IMR-90 (cell line): ENCODE data around the gene OR52K1. TPM values are rescaled to one million over a fixed set of nuclear protein-coding genes. Genes with fewer than 3 reads are reported as not detected.

Experiments used
- ATAC-seq: fragments of 200-7000 bp; cut with Tn5 transposase; 2 replicates; pipeline ENCODE4 v1.9.1; 2020; ENCODE audit warnings: low read depth, mild to moderate bottlenecking, moderate library complexity
- BruUV-seq: library from RNA; stranded (reverse); fragments of 400-500 nt; replicated peaks from 2 replicates; lab custom pipeline; 2021; lab: Mats Ljungman, UMichigan
- CTCF ChIA-PET: fragments of 300-600 bp; formaldehyde crosslinking; extraction: SDS; loops from one replicate; lab custom pipeline; 2021; ENCODE audit warnings: antibody characterized with exemption; lab: Yijun Ruan, JAX
- POLR2A ChIA-PET: fragments of 300-600 bp; sonication (Branson Sonifier 250); formaldehyde crosslinking; loops from one replicate; lab custom pipeline; 2022; ENCODE audit warnings: antibody characterized with exemption; ENCODE audit not compliant: unreplicated experiment; lab: Charles Lee
- DNase-seq: peaks from one replicate; pipeline ENCODE4 v3.0.0; 2013
- H2AFZ ChIP-seq: replicated peaks from 2 replicates; pipeline ENCODE3; 2013; ENCODE audit warnings: low read length, mild to moderate bottlenecking; ENCODE audit not compliant: poor library complexity
- H2AK5ac ChIP-seq: 2 replicates; pipeline ENCODE4 v1.6.1; 2013; ENCODE audit warnings: low read depth, low read length, inconsistent platforms
- H2AK9ac ChIP-seq: replicated peaks from 2 replicates; pipeline ENCODE3; 2013; ENCODE audit warnings: mild to moderate bottlenecking, low read depth, low read length, moderate library complexity; ENCODE audit not compliant: poor library complexity
- H2BK120ac ChIP-seq: 2 replicates; pipeline ENCODE4 v1.6.1; 2013; ENCODE audit warnings: low read depth, low read length, inconsistent platforms
- H2BK15ac ChIP-seq: 3 replicates; pipeline ENCODE4 v1.6.1; 2013; ENCODE audit warnings: low read depth, low read length, inconsistent platforms
- H2BK20ac ChIP-seq: 2 replicates; pipeline ENCODE4 v1.6.1; 2013; ENCODE audit warnings: low read depth, mild to moderate bottlenecking, inconsistent platforms, low read length, moderate library complexity
- H2BK5ac ChIP-seq: 2 replicates; pipeline ENCODE4 v1.6.1; 2013; ENCODE audit warnings: mild to moderate bottlenecking, low read depth, low read length, inconsistent platforms; ENCODE audit not compliant: poor library complexity, severe bottlenecking
- H3K14ac ChIP-seq: replicated peaks from 2 replicates; pipeline ENCODE4 v1.6.1; 2013; ENCODE audit warnings: low read depth, low read length, inconsistent platforms
- H3K18ac ChIP-seq: 2 replicates; pipeline ENCODE4 v1.6.1; 2013; ENCODE audit warnings: low read depth, low read length, control low read depth
- H3K23ac ChIP-seq: 2 replicates; pipeline ENCODE4 v1.6.1; 2013; ENCODE audit warnings: low read depth, low read length, inconsistent platforms
- H3K27ac ChIP-seq: 2 replicates; pipeline ENCODE4 v1.5.1; 2013; ENCODE audit warnings: mild to moderate bottlenecking, control low read depth, low read length; ENCODE audit not compliant: insufficient read depth
- H3K27me3 ChIP-seq: 2 replicates; pipeline ENCODE4 v1.6.1; 2013; ENCODE audit warnings: low read length; ENCODE audit not compliant: control insufficient read depth, insufficient read depth
- H3K36me3 ChIP-seq: 2 replicates; pipeline ENCODE4 v1.6.1; 2013; ENCODE audit warnings: low read length, mixed read lengths; ENCODE audit not compliant: control insufficient read depth, insufficient read depth
- H3K4ac ChIP-seq: 2 replicates; pipeline ENCODE4 v1.6.1; 2013; ENCODE audit warnings: low read depth, low read length, inconsistent platforms
- H3K4me1 ChIP-seq: 2 replicates; pipeline ENCODE4 v1.6.1; 2013; ENCODE audit warnings: low read length, mixed read lengths; ENCODE audit not compliant: control insufficient read depth, insufficient read depth
- H3K4me2 ChIP-seq: 2 replicates; pipeline ENCODE4 v1.6.1; 2013; ENCODE audit warnings: low read depth, mild to moderate bottlenecking, control low read depth, low read length, moderate library complexity
- H3K4me3 ChIP-seq: 2 replicates; pipeline ENCODE4 v1.5.1; 2013; ENCODE audit warnings: low read depth, mild to moderate bottlenecking, control low read depth, low read length, moderate library complexity; ENCODE audit not compliant: insufficient read depth
- H3K56ac ChIP-seq: 2 replicates; pipeline ENCODE4 v1.6.1; 2013; ENCODE audit warnings: low read length, inconsistent platforms; ENCODE audit not compliant: insufficient read depth; ENCODE audit errors: extremely low read depth
- H3K79me1 ChIP-seq, 2 experiments: 2 replicates each; pipeline ENCODE4 v1.6.1; 2013; ENCODE audit warnings: low read length in 2 of 2, inconsistent platforms in 1 of 2, low read depth in 1 of 2
- H3K9ac ChIP-seq: 2 replicates; pipeline ENCODE4 v1.6.1; 2013; ENCODE audit warnings: low read depth, low read length, control low read depth
- H3K9me1 ChIP-seq: 2 replicates; pipeline ENCODE4 v1.6.1; 2013; ENCODE audit warnings: low read length, inconsistent platforms; ENCODE audit not compliant: insufficient read depth
- H3K9me3 ChIP-seq: 2 replicates; pipeline ENCODE4 v1.6.1; 2013; ENCODE audit warnings: low read length; ENCODE audit not compliant: control insufficient read depth, insufficient read depth
- H4K20me1 ChIP-seq: 2 replicates; pipeline ENCODE4 v1.6.1; 2013; ENCODE audit warnings: low read length, inconsistent platforms; ENCODE audit not compliant: insufficient read depth
- H4K5ac ChIP-seq: 2 replicates; pipeline ENCODE4 v1.6.1; 2013; ENCODE audit warnings: mild to moderate bottlenecking, low read depth, low read length, control low read depth
- H4K8ac ChIP-seq, 2 experiments: 2 replicates each; pipeline ENCODE4 v1.6.1; 2013; ENCODE audit warnings: low read depth in 2 of 2, low read length in 2 of 2, control low read depth in 1 of 2, inconsistent platforms in 1 of 2
- H4K91ac ChIP-seq: 2 replicates; pipeline ENCODE4 v1.6.1; 2013; ENCODE audit warnings: low read depth, low read length, inconsistent platforms; ENCODE audit not compliant: insufficient read depth
- MXI1 ChIP-seq: IDR thresholded peaks from 2 replicates; pipeline ENCODE4 v1.6.1; 2012; ENCODE audit warnings: low read depth, mild to moderate bottlenecking, low read length, moderate library complexity, borderline replicate concordance
- dilution Hi-C: fragments of 300-500 bp; cut with HindIII; formaldehyde crosslinking; loops from one replicate; pipeline ENCODE4 v1.14.3; 2018; ENCODE audit warnings: low sequenced_read_pairs; ENCODE audit not compliant: unreplicated experiment
- in situ Hi-C: fragments of 300-500 bp; cut with MboI; formaldehyde crosslinking; loops from 3 replicates; pipeline ENCODE4 v1.14.3; 2019; ENCODE audit warnings: low sequenced_read_pairs, inconsistent platforms, mixed read lengths
- intact Hi-C: fragments of 100-400 bp; cut with micrococcal nuclease; formaldehyde crosslinking; loops from 2 replicates; pipeline ENCODE4 v1.10.0; 2022
- polyA plus RNA-seq, 3 experiments: library from polyadenylated mRNA; depleted of rRNA; stranded (reverse); fragments of >200 nt; gene quantifications; 2 replicates each; pipeline ENCODE4 v1.2.3, GENCODE V29; 2012; ENCODE audit warnings: low replicate concordance in 1 of 3
- total RNA-seq: library from RNA; depleted of rRNA; stranded (reverse); fragments of >200 nt; gene quantifications from 2 replicates; pipeline ENCODE4 v1.2.3, GENCODE V29; 2012

Gene OR52K1
- total and polyA plus RNA-seq, 2 of the 4 experiments (the other 2 are of a cell fraction) = not detected

GRCh38 chr11:4481240-4481582 lies 1.2 kb upstream of the OR52K1 start:
- no peak overlapping the region for H3K4ac ChIP-seq
- H3K56ac ChIP-seq = no peak overlapping the region
- no peak overlapping the region for H2BK15ac ChIP-seq
- H3K23ac ChIP-seq = no peak overlapping the region
- H3K9me3 ChIP-seq = no peaks in the 10 kb centered on the region
- no peak overlapping the region for H2BK120ac ChIP-seq
- POLR2A ChIA-PET = no interaction called here
- H3K79me1 ChIP-seq = no peaks in the 10 kb centered on the region
- no peak overlapping the region for H4K91ac ChIP-seq
- no peaks in the 10 kb centered on the region for H4K20me1 ChIP-seq
- H3K27ac ChIP-seq = no peak overlapping the region
- no peak for TF ChIP-seq MXI1
- H4K8ac ChIP-seq = no peak overlapping the region
- H3K4me3 ChIP-seq = no peak overlapping the region
- no peak overlapping the region for H3K18ac ChIP-seq
- H3K27me3 ChIP-seq = no peaks in the 10 kb centered on the region
- CTCF ChIA-PET = no interaction called here
- H4K5ac ChIP-seq = no peak overlapping the region
- no peak overlapping the region for H2AK5ac ChIP-seq
- intact Hi-C loops = no loop called here
- no peaks in the 10 kb centered on the region for H3K36me3 ChIP-seq
- no peak overlapping the region for H2BK20ac ChIP-seq
- no TSS peak for BruUV-seq
- H3K9me1 ChIP-seq = no peaks in the 10 kb centered on the region
- H3K4me2 ChIP-seq = no peak overlapping the region
- H3K14ac ChIP-seq = no peak overlapping the region
- no peak overlapping the region for H2AK9ac ChIP-seq
- no peak overlapping the region for H2BK5ac ChIP-seq
- no peak overlapping the region for H3K9ac ChIP-seq
- ATAC-seq (no peak), DNase-seq (no peak)
- in situ Hi-C loops = no loop called here
- dilution Hi-C loops = no loop called here
- H2AFZ ChIP-seq = no peak overlapping the region
- H3K4me1 ChIP-seq = no peaks in the 10 kb centered on the region
